GM21360 (cell line): ENCODE results near the gene HPCA.

Experiments
- ATAC-seq: cut with Tn5 transposase; IDR thresholded peaks from one replicate; pipeline ENCODE4 v1.9.1; 2021; ENCODE audit warnings: mild to moderate bottlenecking, moderate library complexity; ENCODE audit not compliant: unreplicated experiment

HPCA gene

DNA sequence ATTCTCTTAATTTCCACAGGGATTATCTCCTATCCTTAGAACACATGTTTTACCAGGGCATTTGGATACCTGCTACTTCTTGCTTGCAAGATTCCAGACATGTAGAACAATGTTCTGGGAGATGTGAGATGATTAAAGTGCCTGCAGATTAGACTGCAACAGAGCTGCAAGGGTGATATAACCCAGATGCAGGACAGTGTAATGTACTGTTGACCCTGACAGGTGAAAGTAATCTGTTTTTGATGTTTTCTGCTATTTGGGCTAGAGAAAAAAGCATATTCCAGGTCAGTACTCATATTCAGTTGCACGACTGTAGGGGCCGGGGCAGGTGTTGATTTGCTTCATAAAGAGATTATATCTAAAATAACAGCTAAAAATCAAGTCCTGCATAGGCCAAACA is 42.0 kb downstream of the HPCA start:
- ATAC-seq = no peak

DNA sequence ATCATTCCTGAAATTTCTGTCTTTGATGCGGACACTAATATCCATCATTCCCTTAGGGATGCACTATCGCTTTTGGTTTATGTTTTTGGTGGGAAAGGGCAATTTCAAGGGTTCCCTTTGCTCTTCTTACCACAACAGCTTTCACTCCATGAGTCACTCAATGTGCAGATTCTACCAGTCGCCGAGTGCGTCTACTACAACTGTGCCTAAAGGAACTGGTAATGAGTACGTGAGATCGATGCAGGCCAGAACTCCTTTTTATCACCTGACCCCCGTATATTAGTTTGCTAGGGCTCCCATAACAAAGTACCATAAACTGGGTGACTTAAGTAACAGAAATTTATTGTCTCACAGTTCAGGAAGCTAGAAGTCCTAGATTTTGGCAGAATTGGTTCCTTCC is 42.4 kb downstream of the HPCA start:
- ATAC-seq = no peak

DNA sequence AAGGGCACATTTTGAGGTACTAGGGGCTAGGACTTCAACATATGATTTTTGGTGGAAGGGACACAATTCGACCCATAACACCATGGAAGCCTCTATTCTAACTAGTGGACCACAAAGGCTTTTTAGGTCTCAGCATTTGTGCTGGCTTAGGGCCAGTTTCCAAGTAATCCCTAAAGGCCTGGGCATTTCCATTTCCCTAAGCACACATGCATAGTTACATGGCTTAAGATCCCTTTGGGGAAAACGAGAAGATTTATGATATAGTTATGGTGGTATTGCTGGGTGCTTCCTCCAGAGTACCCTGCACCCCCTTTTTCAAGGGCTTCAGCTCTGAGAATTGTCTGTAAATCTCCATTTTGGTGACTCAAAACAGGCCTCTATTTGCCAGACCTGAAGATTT is 43.1 kb downstream of the HPCA start:
- no peak for ATAC-seq

DNA sequence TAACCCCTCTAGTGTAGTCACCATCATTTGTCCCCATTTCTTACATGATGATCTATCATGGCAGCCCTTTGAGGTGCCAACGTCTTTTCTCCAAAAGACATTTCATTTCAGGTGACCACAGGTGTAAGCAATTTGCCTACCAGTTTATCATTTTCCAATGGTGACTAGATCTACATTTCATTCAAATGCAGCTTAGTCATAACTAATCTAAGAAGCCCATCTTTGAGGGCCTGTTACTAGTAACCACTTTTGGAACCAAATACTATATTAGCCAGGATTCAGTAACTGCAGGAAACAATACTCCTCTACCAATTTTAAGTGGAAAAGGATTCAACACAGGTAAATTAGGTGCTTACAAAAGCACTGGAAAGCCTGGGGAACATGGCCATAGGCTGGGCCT is 45.5 kb downstream of the HPCA start:
- ATAC-seq = no peak

DNA sequence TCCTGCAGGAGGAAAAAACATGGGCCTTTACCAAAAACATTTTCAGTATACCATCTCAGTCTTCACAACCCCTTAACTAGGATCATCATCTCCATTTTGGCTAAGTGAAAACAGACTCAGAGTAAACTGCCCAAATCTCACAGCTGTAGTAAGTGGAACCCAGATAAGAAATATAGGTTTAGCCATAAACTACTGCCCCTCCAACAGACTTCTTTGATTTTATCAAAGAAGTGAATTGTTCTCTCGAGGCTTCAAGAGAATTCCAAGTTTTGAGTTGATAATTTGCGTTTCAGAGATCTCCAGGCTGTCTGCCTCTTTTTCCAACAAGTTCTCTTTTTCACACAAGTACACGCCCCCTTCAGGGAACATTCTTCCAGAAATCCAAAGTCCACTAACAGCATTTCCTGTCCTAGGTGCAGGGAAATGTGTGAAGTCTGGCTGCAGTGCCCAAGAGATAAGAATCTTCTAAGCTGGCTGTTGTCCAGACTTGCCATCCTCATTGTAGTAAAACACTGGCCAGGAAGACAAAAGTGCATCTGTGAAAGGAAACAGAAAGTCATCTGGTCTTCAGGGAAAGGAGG is 47.5 kb downstream of the HPCA start:
- ATAC-seq = no peak

DNA sequence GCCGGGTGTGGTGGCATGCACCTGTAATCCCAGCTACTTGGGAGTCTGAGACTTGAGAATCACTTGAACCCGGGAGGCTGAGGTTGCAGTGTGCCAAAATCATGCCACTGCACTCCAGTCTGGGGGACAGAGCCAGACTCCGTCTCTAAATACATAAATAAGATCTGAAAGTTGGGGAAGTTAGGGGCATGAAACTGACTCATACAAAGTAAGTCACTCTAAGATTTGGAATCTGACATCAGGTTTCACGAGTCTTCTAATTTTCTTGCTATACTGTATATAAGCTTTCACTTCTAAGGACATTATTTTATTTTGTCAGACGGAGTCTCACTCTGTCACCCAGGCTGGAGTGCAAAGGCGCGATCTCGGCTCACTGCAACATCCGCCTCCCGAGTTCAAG is 48.2 kb downstream of the HPCA start:
- ATAC-seq = no peak

DNA sequence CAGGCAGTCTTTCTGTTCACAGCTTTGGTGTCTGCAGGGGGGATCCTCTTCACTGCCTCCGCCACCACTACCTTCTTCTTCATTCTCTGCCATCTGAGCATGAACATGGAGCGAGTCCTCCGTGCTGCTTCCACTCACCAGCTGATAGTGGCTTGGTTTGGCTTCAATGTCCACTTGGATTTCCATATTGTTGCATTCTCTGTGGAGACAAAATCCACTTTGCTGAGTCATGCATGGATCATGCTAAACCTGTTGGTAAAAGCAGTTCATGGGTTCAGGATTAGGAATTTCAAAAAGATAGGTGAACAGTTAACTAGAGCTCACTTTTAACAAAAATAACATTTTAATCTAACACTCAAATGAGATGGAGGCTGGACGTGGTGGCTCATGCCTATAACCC is 50.8 kb downstream of the HPCA start:
- ATAC-seq = no peak

DNA sequence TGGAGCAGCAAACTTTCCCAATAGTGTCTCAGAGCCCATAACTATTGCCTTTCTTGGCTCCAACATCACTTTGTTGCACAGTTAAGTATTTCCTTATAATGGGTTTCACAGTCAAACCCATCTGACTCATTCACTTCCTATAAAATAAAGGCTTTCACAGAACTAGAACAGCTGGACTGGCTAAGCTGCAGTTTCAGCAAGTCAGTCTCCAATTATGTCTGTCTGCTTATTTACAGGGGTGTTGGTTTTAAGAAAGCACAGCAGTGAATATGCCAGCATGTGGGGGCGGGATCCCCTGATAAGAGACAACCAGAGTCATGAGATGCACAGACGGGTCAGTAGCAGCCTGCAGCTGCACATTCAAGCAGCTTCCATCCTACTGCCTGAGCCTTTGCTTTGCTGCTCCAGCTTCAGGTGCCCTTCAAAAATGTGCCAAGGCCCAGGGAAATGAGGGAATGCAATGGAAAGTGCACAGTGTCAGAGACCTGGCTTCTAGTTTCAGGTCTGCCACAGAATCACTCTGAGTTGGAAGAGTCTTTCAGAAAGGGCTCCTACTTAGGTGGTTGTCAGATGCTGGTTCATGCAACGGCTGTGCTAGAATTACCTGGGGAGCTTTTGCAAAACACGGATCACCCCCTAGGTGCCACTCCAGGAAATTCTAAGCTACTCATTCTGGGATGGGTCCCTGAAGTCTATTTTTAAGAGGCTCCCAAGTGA is 53.5 kb downstream of the HPCA start:
- ATAC-seq = no peak

DNA sequence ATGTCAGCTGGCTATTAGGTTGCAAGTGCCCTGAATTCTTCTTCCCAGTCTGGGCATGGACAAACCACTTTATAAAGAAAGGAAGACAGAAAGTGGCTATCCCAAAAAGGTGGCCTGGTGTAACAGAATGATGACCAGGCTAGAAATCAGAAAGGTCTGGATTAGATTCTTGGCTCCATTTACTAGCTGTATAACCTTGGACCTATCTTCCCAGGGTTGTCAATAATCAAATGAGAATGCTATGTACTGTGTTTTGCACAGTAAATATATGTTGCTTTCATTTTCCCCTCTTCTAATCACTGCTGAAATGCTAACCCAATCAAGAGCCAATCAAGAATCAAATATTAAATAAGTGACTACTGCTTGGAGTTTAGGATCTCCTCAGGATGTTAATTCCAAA is 57.9 kb downstream of the HPCA start:
- no peak for ATAC-seq
